ENCODE measurements around the gene PRKAR1B. TPM values are rescaled to one million over a fixed set of nuclear protein-coding genes. Genes with fewer than 3 reads are reported as not detected.
A peak's percentile ranks its signal among the peaks of the same experiment; 100 is the strongest.

PRKAR1B gene
- total RNA-seq, 1 donor from 2014 or later, result 17.0 TPM

DNA sequence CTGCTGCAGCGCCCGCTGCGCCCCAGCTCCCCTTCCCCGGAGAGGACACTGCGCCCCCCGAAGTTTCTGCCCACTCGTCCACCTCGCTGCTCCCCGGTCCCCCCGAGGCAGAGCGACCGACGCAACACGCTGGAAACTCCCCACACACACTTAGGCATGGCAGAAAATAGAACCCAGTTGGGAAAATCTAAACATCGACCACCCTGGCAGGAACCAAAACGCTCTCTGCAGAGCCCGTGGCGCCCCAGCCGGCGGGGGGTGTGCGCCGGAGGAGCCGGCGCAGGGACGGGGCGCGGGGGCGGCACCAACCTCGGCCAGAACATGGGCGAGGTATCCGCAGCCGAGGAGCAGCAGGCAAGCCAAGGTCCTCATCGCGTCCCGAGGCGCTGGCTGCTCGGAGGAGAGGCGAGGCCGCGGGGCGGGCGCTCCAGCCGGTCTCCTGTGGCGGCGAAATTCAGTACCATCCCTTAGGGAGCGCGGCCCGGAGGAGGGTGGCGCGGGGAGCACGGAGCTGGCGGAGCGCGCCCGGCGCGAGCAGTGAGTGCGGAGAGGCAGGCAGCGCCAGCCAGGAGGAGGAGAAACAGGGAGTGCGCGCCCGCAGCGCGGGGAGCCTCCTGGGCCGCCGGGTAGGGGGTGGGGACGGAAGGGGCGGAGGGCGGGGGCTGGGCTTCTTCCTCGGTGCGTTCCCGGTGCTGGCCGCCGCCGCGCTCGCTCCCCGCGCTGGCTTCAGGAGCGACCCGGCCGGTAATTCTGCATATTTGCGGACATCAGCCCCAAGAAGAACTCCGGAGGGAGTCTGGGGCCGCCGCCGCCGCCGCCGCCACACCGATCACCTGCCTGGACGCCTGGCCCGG, 208.2 kb downstream of the PRKAR1B start:
- ATAC-seq, result peak; percentile 55

- ATAC-seq, result peak; percentile 20
These were observed 209.1 kb downstream of the PRKAR1B start for GRCh38 chr7:517774-518629.

DNA sequence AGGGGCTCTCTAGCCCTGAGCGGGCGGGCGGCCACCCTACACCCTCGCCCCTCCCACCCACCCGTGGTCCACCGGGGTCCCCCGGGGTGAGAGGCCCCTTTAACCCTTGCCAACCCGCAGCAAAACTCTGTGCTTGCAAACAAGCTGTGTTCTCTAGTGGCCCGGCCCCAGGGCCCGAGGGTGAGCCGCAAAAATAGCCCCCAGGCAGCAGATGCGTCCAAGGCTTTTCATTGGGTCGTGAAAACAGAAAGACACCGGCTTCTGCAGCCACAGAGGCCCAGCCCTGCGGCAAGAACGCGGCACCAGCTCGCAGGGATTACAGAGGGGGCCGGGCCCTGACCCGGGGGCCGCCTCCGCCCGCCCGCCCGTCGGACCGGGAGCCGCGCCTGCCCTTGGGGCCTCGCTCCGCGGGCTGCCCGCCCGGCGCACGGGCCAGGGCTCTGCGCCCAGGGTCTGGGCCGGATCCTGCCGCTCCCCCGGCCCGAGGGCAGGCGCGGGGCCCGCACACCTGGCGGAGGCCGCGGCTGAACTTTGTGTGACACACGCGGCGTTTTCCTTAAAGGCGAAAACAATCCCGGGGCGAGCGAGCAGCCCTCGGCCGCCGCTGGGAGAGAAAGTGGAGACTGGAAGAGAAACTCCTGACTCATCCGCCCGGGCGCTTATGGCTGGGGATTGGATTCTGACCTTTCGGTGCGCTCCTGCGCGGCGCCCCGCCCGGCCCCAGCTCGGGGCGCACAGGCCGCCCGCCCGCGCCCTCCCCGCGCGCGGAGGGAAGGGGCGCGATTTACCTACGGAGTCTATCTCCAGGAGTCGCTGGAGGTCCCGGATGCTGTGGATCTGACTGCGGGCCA, 210.2 kb downstream of the PRKAR1B start:
- peak; percentile 33 for ATAC-seq

GRCh38 chr7:516216-516605, 210.9 kb downstream of the PRKAR1B start:
- no peak for ATAC-seq

- ATAC-seq, result no peak
These were observed 211.5 kb downstream of the PRKAR1B start for GRCh38 chr7:515628-516027.

DNA sequence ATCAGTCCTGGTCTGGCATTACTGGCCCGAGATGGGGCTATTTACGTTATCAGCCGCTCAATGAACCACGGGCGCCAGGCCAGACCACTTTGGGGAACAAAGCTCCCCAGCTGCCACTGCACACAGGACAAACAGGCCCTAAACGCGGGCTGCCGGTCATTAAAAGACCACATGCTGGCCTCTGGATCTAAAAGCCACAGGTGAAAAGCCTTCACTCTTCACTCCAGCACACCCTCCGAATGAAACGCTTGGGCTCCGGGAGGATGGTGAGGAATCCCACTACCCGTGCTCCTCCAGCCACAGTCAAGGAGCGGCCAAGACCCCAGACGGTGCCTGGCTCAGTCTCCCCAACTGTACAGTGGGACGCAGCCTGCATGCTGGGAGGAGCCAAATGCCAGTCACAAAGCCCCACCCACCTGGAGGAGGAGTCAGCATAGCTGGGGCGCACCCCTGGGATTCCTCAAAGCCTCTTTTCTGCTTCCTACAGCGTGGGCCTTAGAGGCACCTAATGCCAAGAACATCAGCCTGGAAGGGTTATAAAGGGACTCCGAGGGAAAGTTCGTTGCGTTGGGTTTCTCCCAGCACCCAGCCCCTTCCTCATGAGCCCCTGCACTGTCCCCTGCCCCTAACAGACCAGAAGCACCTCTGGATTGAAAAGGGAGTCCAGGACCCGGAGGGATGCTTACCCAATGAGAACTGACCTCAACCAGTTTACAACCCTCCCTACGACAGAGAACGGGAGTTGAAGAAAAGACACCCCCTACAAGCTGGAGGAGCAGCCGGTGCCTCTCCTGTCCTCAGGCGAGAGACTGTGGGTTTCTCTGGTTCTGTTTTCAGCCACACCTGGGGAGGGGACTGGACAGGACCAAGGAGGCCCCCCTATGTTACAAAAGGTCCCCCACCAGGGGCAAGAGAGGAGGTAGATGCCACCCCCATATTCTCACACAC, 212.2 kb downstream of the PRKAR1B start:
- no peak for ATAC-seq

- ATAC-seq, result no peak
These were observed 212.8 kb downstream of the PRKAR1B start for GRCh38 chr7:514242-514641.

DNA sequence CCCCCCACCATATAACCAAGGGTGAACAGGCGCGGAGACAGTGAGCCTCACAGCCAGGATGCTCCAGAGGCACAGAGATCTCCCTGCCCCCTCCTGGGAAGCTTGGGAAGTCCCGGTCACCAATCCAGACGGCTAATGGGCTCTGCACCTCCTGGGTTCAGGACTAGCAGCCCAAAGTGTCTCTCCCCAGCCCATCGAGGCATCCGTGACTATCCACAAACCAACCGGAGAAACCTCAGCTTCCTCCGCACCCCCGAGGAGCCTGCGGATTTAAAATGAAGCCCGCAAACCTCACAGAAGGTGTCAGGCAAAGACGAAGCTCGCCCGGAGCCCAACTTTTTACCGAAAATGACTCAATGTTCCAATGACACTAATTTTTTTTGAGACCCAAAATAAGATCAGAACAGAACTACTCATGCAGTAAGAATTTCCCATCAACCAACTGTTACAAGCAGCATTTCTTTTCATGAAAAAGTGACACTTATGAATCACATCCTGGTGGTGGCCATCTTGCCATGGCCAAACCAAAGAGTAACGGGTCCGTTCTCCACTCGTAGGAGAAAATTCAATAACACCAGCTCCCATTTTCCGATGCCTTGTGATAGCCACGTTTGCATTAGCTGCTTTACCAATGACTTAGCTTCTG, 213.4 kb downstream of the PRKAR1B start:
- no peak for ATAC-seq

GRCh38 chr7:512541-513311, 214.4 kb downstream of the PRKAR1B start:
- no peak for ATAC-seq

- no peak for ATAC-seq
These were observed 215.0 kb downstream of the PRKAR1B start for GRCh38 chr7:512146-512510.

GRCh38 chr7:511476-512145, 215.5 kb downstream of the PRKAR1B start:
- peak; percentile 59 for ATAC-seq

GRCh38 chr7:510782-511281, 216.2 kb downstream of the PRKAR1B start:
- no peak for ATAC-seq

GRCh38 chr7:510131-510481, 217.0 kb downstream of the PRKAR1B start:
- no peak for ATAC-seq

GRCh38 chr7:509426-510130, 217.5 kb downstream of the PRKAR1B start:
- ATAC-seq, result no peak

DNA sequence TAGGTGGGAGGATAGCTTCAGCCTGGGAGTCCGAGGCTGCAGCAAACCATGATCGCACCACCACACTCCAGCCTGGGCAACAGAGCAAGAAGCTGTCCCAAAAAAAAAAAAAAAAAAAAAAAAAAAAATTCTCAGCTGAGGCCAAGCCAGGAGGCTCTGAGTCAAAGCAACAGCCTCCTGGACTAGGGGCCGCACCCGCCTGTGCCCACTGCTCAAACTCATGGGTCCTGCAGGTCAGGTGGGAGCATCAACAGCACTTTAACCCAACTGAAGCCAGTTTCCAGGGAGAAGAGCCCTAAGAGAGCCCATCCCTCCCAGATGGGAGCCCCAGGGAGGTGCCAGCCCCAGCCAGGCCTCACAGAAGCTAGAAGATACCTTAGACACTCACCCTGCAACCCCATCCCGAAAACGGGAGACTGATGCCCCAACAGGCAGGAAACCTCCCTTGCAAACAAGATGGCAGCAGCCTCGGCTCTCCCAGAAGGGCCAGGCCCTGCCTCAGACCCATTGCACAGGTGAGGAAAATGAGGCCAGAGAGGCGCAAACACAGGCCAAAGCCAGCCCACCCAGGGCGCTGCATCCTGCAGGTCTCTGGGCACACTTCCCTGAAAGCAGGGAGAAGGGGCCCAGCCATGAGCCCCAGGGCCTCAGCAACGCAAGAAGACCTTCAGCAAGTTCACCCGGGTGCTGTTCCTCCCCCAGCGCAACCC, 218.5 kb downstream of the PRKAR1B start:
- ATAC-seq, result no peak

- no peak for ATAC-seq
These were observed 219.3 kb downstream of the PRKAR1B start for GRCh38 chr7:507623-508300.

DNA sequence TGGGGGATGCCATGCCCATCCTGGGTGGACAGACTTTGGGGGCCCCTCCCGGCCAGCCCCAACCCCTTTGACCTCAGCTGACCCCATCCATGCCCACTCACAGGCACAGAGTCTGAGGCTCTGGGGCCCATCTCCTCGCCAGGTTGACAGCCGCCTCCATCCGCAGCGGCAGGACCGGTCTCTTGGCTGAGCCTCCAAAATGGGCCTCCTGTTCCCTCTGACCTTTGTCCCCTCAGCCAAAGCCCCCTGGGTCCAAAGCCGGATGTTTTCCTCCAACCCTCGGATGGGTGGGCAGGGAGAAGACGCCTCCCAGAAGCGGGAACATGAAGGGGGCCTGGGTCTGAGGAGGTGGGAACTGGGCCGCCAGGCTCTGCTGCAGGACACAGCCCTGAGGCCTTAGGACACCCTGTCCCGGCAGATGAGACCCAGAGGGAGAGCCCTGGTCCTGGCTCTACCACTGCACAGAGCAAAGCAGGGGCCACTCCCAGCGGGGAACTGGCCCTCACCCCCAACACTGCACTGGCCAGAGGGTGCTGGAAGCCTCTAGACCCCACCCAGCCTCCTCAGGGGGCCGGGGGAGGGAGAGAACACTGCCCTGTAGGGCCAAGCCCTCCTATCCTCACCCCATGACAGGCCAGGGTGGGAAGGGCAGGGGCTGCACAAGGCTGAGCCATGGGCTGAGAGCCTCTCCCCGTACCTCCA, 220.0 kb downstream of the PRKAR1B start:
- no peak for ATAC-seq

Data from esophagus mucosa (tissue), 1 donor.